ENCODE results near the gene ARMC3.
A peak's percentile ranks its signal among the peaks of the same experiment; 100 is the strongest.

- TF ChIP-seq POLR2AphosphoS5 (IDR thresholded peaks at IDR 0.05) (no peak), CTCF (IDR thresholded peaks at IDR 0.05) (peak in 1 of 4 experiments; percentile 7)
These were observed 59.1 kb downstream of the ARMC3 start for GRCh38 chr10:22986771-22987542.
